SK-N-SH treated with all-trans-retinoic acid at 6 μM for 48 hours (cell line): ENCODE results near the gene SEMA4F.

Experiments
- ATAC-seq: fragments of 200-7000 bp; cut with Tn5 transposase; 3 replicates; pipeline ENCODE4 v1.9.1; 2020; ENCODE audit warnings: mild to moderate bottlenecking, moderate library complexity
- ARNTL ChIP-seq: fragments of 450-650 bp; formaldehyde crosslinking; IDR thresholded peaks from 2 replicates; pipeline ENCODE4 v1.5.0; 2020; ENCODE audit warnings: low read depth, mild to moderate bottlenecking, moderate library complexity, borderline replicate concordance
- BACH2 ChIP-seq: fragments of 250-450 bp; sonication (Bioruptor Pico); IDR thresholded peaks from 2 replicates; pipeline ENCODE4 v1.9.0; 2021; ENCODE audit warnings: mild to moderate bottlenecking, borderline replicate concordance
- CSDC2 ChIP-seq: fragments of 250-450 bp; sonication (Bioruptor Pico); IDR thresholded peaks from 2 replicates; pipeline ENCODE4 v1.5.0; 2020; ENCODE audit warnings: mild to moderate bottlenecking, moderate library complexity
- ESRRG ChIP-seq: fragments of 250-450 bp; sonication (Bioruptor Pico); IDR thresholded peaks from 2 replicates; pipeline ENCODE4 v1.6.1; 2021; ENCODE audit warnings: mild to moderate bottlenecking
- GLIS3 ChIP-seq: fragments of 250-450 bp; sonication (Bioruptor Pico); IDR thresholded peaks from 2 replicates; pipeline ENCODE4 v1.5.0; 2020; ENCODE audit warnings: mild to moderate bottlenecking, moderate library complexity
- ISL1 ChIP-seq: fragments of 250-450 bp; sonication (Bioruptor Pico); IDR thresholded peaks from 2 replicates; pipeline ENCODE4 v2.1.2; 2022; ENCODE audit warnings: mild to moderate bottlenecking, moderate library complexity
- OSR1 ChIP-seq: fragments of 250-450 bp; sonication (Bioruptor Pico); IDR thresholded peaks from 2 replicates; pipeline ENCODE4 v1.8.0; 2022; ENCODE audit warnings: moderate library complexity, mild to moderate bottlenecking, inconsistent platforms
- POU6F1 ChIP-seq: fragments of 250-450 bp; sonication (Bioruptor Pico); IDR thresholded peaks from 2 replicates; pipeline ENCODE4 v1.8.0; 2021; ENCODE audit warnings: low read depth, mild to moderate bottlenecking, moderate library complexity, borderline replicate concordance
- PPARA ChIP-seq: fragments of 250-450 bp; sonication (Bioruptor Pico); IDR thresholded peaks from 2 replicates; pipeline ENCODE4 v1.5.0; 2020; ENCODE audit warnings: mild to moderate bottlenecking, borderline replicate concordance
- SNAI2 ChIP-seq: fragments of 250-450 bp; sonication (Bioruptor Pico); IDR thresholded peaks from 2 replicates; pipeline ENCODE4 v1.5.0; 2020; ENCODE audit warnings: mild to moderate bottlenecking, moderate library complexity
- TCF4 ChIP-seq: fragments of 250-450 bp; sonication (Bioruptor Pico); IDR thresholded peaks from 2 replicates; pipeline ENCODE4 v1.8.0; 2021; ENCODE audit warnings: mild to moderate bottlenecking, moderate library complexity, borderline replicate concordance
- TOX ChIP-seq: fragments of 250-450 bp; sonication (Bioruptor Pico); IDR thresholded peaks from 2 replicates; pipeline ENCODE4 v1.8.0; 2021; ENCODE audit warnings: mild to moderate bottlenecking, moderate library complexity, borderline replicate concordance
- ZC3H10 ChIP-seq: fragments of 250-450 bp; sonication (Bioruptor Pico); IDR thresholded peaks from 2 replicates; pipeline ENCODE4 v1.5.1; 2021; ENCODE audit warnings: mild to moderate bottlenecking, moderate library complexity
- ZFP3 ChIP-seq: fragments of 250-450 bp; sonication (Bioruptor Pico); IDR thresholded peaks from 2 replicates; pipeline ENCODE4 v1.5.0; 2020; ENCODE audit warnings: mild to moderate bottlenecking, moderate library complexity
- ZFP30 ChIP-seq: fragments of 450-650 bp; formaldehyde crosslinking; IDR thresholded peaks from 2 replicates; pipeline ENCODE4 v1.5.0; 2022; ENCODE audit warnings: mild to moderate bottlenecking, moderate library complexity
- ZNF565 ChIP-seq: fragments of 450-650 bp; formaldehyde crosslinking; conservative IDR thresholded peaks from 2 replicates; pipeline ENCODE4 v1.5.0; 2020; ENCODE audit warnings: low read depth, mild to moderate bottlenecking, moderate library complexity
- ZNF70 ChIP-seq: fragments of 450-650 bp; formaldehyde crosslinking; IDR thresholded peaks from 2 replicates; pipeline ENCODE4 v1.5.0; 2020; ENCODE audit warnings: mild to moderate bottlenecking, moderate library complexity
- ZNF8 ChIP-seq: fragments of 450-650 bp; formaldehyde crosslinking; IDR thresholded peaks from 2 replicates; pipeline ENCODE4 v1.5.0; 2020; ENCODE audit warnings: mild to moderate bottlenecking, moderate library complexity
- TF ChIP-seq, protein P1 (sequence below): fragments of 250-450 bp; sonication (Bioruptor Pico); IDR thresholded peaks from 2 replicates; pipeline ENCODE4 v1.5.1; 2020; ENCODE audit warnings: low read depth, mild to moderate bottlenecking, moderate library complexity
- TF ChIP-seq, protein P2 (sequence below): fragments of 250-450 bp; sonication (Bioruptor Pico); IDR thresholded peaks from 2 replicates; pipeline ENCODE4 v1.8.0; 2020; ENCODE audit warnings: mild to moderate bottlenecking, moderate library complexity, borderline replicate concordance

Gene SEMA4F

DNA sequence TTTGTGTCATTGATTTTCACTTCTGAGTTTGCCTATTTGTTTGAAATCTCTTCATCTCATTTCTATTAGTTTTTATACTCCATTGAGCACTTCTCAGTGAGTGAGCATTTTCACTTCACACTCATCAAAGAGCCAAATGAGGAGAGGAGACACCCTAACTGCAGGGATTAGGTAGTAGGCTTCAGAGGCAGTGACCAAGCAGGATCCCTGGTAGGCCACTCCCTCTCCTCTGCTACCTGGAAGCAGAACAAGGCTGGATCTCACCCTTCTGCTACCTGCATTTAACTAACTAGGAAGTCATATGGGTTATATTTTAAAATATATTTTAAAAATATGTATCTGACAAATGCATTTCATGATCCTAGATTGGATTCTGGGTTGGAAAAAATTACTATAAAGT lies 52.7 kb downstream of the SEMA4F start:
- ATAC-seq, result no peak
- TF ChIP-seq ZFP30 (CRISPR knock-in tag) (no peak), BACH2 (no peak), PPARA (CRISPR knock-in tag) (no peak), POU6F1 (no peak), SNAI2 (no peak)

GRCh38 chr2:74707837-74708236 lies 53.8 kb downstream of the SEMA4F start:
- ATAC-seq, result no peak
- TF ChIP-seq ZFP3 (CRISPR knock-in tag) (no peak), ARNTL (CRISPR knock-in tag) (no peak), POU6F1 (no peak), GLIS3 (no peak), ZNF70 (CRISPR knock-in tag) (no peak), OSR1 (no peak), ZNF565 (CRISPR knock-in tag) (no peak), ZNF8 (CRISPR knock-in tag) (no peak), CSDC2 (no peak), BACH2 (no peak), ESRRG (no peak), ZC3H10 (no peak), SNAI2 (no peak)
- TF ChIP-seq, protein P1, sequence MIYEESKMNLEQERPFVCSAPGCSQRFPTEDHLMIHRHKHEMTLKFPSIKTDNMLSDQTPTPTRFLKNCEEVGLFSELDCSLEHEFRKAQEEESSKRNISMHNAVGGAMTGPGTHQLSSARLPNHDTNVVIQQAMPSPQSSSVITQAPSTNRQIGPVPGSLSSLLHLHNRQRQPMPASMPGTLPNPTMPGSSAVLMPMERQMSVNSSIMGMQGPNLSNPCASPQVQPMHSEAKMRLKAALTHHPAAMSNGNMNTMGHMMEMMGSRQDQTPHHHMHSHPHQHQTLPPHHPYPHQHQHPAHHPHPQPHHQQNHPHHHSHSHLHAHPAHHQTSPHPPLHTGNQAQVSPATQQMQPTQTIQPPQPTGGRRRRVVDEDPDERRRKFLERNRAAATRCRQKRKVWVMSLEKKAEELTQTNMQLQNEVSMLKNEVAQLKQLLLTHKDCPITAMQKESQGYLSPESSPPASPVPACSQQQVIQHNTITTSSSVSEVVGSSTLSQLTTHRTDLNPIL, result no peak
- TF ChIP-seq, protein P2, sequence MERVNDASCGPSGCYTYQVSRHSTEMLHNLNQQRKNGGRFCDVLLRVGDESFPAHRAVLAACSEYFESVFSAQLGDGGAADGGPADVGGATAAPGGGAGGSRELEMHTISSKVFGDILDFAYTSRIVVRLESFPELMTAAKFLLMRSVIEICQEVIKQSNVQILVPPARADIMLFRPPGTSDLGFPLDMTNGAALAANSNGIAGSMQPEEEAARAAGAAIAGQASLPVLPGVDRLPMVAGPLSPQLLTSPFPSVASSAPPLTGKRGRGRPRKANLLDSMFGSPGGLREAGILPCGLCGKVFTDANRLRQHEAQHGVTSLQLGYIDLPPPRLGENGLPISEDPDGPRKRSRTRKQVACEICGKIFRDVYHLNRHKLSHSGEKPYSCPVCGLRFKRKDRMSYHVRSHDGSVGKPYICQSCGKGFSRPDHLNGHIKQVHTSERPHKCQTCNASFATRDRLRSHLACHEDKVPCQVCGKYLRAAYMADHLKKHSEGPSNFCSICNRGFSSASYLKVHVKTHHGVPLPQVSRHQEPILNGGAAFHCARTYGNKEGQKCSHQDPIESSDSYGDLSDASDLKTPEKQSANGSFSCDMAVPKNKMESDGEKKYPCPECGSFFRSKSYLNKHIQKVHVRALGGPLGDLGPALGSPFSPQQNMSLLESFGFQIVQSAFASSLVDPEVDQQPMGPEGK (CRISPR knock-in tag), result no peak
- TF ChIP-seq, all 23 proteins: peak for 0

DNA sequence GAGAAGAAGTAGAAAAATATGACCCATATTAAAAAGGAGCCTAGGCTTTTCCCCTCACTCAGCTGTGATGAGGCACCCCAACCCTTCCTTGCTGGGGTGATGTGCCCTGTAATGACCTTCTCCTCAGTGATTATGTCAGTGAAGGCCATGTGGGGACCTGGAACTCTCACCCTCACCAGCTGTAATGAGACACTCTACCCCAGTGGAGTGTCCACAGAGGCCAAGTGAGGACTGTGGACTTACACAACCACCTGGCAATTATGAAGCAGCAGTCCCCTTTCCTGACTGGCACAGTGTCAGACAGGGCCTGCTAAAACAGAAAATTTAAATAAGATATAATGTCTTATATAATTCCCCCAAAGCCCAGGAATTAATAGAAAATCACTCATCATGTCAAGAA lies 54.2 kb downstream of the SEMA4F start:
- no peak for TF ChIP-seq TOX
- no peak for TF ChIP-seq ZNF70 (CRISPR knock-in tag)
- TF ChIP-seq OSR1, result no peak
- TF ChIP-seq ISL1 (CRISPR knock-in tag), result no peak
- TF ChIP-seq ZNF565 (CRISPR knock-in tag), result no peak
- TF ChIP-seq PPARA (CRISPR knock-in tag), result no peak
- TF ChIP-seq POU6F1, result no peak
- TF ChIP-seq, all 23 proteins: peak for 0

DNA sequence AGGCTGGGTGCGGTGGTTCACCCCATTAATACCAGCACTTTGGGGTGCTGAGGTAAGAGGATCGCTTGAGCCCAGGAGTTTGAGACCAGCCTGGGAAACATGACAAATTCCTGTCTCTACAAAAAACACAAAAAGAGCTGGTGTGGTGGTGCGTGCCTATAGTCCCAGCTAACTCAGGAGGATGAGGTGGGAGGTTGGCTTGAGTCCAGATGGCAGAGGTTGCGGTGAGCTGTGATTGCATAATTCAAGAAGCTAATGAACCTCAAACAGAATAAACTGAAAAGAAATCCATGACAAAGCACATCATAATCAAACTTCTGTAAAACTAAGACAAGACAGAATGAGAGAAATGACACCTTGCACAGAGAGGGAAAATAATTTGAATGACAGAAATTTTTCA lies 54.8 kb downstream of the SEMA4F start:
- TF ChIP-seq ZNF70 (CRISPR knock-in tag), result no peak
- TF ChIP-seq PPARA (CRISPR knock-in tag), result no peak
- no peak for TF ChIP-seq BACH2
- TF ChIP-seq ZFP30 (CRISPR knock-in tag), result no peak
- no peak for TF ChIP-seq TCF4 (CRISPR knock-in tag)
- no peak for TF ChIP-seq ESRRG
- no peak for TF ChIP-seq CSDC2
- no peak for TF ChIP-seq GLIS3
- no peak for TF ChIP-seq OSR1
- TF ChIP-seq ZC3H10, result no peak
- TF ChIP-seq ISL1 (CRISPR knock-in tag), result no peak
- no peak for ATAC-seq

More for the DNA sequence above, 54.2 kb downstream of the SEMA4F start:
- ATAC-seq, result no peak; the same call in 2 of the 3 replicates
